Measurements from ENCODE around the gene KCNJ14.

Gene KCNJ14

DNA sequence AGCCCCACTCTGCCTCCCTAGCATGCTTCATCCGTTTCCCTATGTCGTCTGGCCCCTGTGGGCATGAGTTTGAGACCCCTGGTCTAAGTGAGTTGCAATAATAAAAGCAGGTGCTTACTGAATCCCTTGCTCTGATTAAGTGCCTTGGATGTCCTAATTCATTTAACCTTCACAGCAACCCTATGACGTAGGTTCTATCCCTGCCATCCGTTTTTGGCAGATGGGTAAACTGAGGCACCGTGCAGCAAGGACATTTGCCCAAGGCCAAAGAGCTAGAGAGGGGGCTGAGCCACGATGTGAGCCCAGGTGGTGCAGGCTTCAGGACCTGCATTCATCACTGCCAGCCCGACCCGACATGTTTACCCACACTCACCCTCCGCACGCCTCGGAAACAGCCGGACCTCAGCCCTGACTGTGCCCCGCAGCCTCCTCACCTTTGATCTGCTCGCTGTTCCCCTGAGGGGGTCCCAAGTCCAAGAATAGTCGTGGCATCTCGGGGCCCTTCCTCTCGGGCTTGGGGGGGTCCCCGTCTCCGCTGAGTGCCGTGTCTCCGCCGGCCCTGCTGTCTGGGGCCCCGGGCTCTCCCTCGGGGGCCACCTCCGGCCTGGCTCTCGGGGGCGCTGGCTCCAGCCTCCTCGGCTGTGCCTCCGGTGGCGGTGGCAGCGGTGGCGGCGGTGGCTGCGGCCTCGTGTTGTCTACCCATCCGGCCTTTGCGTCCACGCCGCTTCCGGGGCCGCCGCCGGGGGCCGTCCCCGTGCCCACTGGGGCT is 41.8 kb downstream of the KCNJ14 start:
- Histone ChIP-seq H3K36me3 (ENCODE audit: control insufficient read depth, insufficient read depth, low read length) (no peaks in the 10 kb centered on the region), H3K79me2 (no peaks in the 10 kb centered on the region), H3K27me3 (ENCODE audit: control insufficient read depth, insufficient read depth, low read length) (no peaks in the 10 kb centered on the region), H3K4me1 (no peaks in the 10 kb centered on the region), H3K4me2 (ENCODE audit: low read length) (no peak overlapping the region), H3K9me3 (ENCODE audit: control insufficient read depth, low read length) (no peaks in the 10 kb centered on the region), H3K4me3 (ENCODE audit: low read depth, low read length) (no peak overlapping the region), H3K9ac (no peak overlapping the region), H2AFZ (no peak overlapping the region), H3K27ac (no peak overlapping the region)
- TF ChIP-seq CTCF (IDR thresholded peaks at IDR 0.05), result no peak

DNA sequence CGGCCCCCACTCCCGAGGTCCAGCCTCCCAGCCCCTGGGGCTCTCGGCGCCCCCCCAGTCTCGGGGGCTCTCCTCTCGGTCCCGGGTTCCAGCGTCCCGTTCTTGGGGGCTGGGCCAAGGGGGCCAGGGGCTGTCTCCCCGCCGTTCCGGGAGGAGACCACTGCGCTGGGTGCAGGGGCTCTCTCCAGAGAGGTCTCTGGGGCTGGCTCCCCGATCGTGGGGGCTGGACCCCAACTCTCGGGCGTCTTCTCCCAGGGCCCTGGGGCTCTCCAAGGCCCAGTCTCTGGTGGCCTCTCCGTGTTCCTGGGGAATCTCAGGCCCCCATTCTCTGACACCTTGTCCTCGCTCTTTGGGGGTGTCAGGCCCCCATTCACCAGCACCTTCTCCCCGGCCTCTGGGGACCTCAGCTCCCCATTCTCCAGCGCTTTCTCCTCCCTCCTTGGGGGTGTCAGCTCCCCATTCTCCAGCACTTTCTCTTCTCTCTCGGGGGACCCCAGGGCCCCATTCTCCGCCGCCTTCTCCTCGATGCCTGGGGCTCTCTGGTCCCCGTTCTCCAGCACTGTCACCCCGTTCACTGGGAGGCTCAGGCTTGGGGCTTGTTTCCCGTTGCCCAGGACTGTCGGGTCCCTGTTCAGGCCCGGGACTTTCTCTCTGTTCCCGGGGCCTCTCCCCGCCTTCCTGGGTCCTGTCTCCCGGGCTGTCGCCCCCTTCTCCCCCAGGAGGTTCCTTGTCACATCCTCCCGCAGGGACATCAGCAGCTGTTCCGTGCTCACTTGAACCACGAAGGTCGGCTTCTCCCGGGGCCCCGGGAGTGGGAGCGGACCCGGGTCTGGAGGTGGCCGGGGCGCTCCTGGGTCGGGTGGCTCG is 42.6 kb downstream of the KCNJ14 start:
- Histone ChIP-seq H3K27me3 (ENCODE audit: control insufficient read depth, insufficient read depth, low read length) (no peaks in the 10 kb centered on the region), H3K9me3 (ENCODE audit: control insufficient read depth, low read length) (no peaks in the 10 kb centered on the region), H2AFZ (no peak overlapping the region), H3K9ac (no peak overlapping the region), H3K4me1 (no peaks in the 10 kb centered on the region), H3K27ac (no peak overlapping the region), H3K36me3 (ENCODE audit: control insufficient read depth, insufficient read depth, low read length) (no peaks in the 10 kb centered on the region), H3K4me2 (ENCODE audit: low read length) (no peak overlapping the region), H3K79me2 (no peaks in the 10 kb centered on the region), H3K4me3 (ENCODE audit: low read depth, low read length) (no peak overlapping the region)
- no peak for TF ChIP-seq CTCF (IDR thresholded peaks at IDR 0.05)

DNA sequence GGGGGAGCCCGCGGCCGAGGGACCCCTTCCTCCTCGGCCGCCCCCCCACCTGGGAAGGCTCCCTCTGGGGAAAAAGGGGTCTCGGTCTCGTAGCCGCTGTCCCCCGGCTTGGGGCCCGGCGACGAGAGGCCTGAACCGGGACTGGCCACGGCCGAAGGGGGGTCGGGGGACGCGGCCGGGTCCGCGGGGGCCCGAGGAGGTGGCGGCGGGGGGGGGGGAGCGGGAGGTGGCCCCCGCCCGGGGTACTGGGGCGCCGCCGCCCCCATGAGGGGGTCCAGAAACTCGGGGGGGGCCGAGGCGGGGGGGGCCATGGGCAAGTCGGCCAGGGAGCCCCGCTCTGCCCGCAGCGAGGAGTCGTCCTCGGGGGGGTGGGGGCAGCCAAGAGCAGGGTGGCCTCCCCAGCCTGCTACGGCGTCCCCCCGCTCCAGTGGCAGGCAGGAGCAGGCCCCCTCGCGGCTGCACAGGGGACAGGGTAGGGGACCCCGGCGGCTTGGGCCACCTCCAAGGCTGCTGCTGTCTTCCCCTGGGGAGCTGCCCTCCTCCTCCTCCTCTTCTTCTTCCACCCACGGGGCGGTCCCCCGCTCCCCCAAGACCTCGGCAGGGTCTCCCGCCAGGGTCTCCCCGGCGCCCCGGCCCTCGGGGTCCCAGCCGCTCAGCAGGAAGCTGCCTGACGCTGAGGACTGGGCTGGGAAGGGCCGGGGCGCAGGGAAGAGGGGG is 43.4 kb downstream of the KCNJ14 start:
- H3K4me1 ChIP-seq, result no peaks in the 10 kb centered on the region
- H3K27ac ChIP-seq, result no peak overlapping the region
- no peak for TF ChIP-seq CTCF (IDR thresholded peaks at IDR 0.05)
- no peaks in the 10 kb centered on the region for H3K36me3 ChIP-seq (ENCODE audit: control insufficient read depth, insufficient read depth, low read length)
- H3K4me2 ChIP-seq (ENCODE audit: low read length), result no peak overlapping the region
- H2AFZ ChIP-seq, result no peak overlapping the region
- H3K9me3 ChIP-seq (ENCODE audit: control insufficient read depth, low read length), result no peaks in the 10 kb centered on the region
- no peak overlapping the region for H3K4me3 ChIP-seq (ENCODE audit: low read depth, low read length)
- no peaks in the 10 kb centered on the region for H3K79me2 ChIP-seq
- no peaks in the 10 kb centered on the region for H3K27me3 ChIP-seq (ENCODE audit: control insufficient read depth, insufficient read depth, low read length)
- H3K9ac ChIP-seq, result no peak overlapping the region

GRCh38 chr19:48499316-48500090 is 44.1 kb downstream of the KCNJ14 start:
- H3K27ac ChIP-seq, result no peak overlapping the region
- no peak overlapping the region for H2AFZ ChIP-seq
- no peaks in the 10 kb centered on the region for H3K4me1 ChIP-seq
- no peak for TF ChIP-seq CTCF (IDR thresholded peaks at IDR 0.05)
- H3K9me3 ChIP-seq (ENCODE audit: control insufficient read depth, low read length), result no peaks in the 10 kb centered on the region
- no peaks in the 10 kb centered on the region for H3K79me2 ChIP-seq
- H3K27me3 ChIP-seq (ENCODE audit: control insufficient read depth, insufficient read depth, low read length), result no peaks in the 10 kb centered on the region
- no peak overlapping the region for H3K4me2 ChIP-seq (ENCODE audit: low read length)
- no peak overlapping the region for H3K9ac ChIP-seq
- no peaks in the 10 kb centered on the region for H3K36me3 ChIP-seq (ENCODE audit: control insufficient read depth, insufficient read depth, low read length)
- H3K4me3 ChIP-seq (ENCODE audit: low read depth, low read length), result no peak overlapping the region
